Activated T-cell treated with anti-CD3 and anti-CD28 coated beads, Interleukin-2, amount 50 U/mL, for 1 hour (primary cell): ENCODE results near the gene PEDS1.
"Not testable (repeated sequence)": the region's sequence is repeated elsewhere in the genome, so short reads cannot be mapped to it uniquely, and the experiment has no call there.

Experiments
- DNase-seq: peaks from one replicate; pipeline ENCODE4 v3.0.0-alpha.2; 2020

The PEDS1 gene

DNA sequence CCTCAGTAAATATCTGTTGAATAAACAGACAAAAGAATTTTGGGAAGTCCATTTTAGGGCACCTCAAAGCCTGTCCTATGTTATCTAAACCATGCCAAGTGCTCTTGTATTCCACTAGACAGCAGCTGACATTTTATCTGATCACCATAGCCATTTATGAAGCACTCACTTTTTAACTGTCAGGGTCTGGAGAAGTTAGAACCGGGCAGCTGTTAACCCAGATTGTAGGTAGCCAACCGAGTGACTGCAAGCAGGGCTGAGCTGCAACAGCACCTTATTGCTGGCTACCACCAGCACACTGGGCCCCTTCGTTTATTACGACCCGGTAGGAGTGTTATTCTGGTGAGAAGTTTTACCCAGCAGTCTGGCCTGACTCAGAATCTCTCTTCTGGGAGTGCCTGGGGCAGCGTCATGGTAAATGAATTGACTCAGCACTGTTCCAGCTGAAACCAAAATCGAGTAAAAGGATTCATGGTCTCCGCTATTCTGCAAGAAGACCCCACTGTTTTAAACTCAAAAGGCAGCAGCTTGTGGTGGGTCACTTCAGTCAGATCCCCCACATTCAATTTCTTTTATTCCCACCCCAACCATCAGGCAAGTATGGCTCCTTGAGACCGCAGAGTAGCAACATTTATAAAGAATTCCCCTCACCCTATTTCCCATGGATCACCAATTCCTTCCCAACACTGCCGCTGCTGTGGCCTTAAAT lies 42.2 kb downstream of the PEDS1 start:
- no peak for DNase-seq

DNA sequence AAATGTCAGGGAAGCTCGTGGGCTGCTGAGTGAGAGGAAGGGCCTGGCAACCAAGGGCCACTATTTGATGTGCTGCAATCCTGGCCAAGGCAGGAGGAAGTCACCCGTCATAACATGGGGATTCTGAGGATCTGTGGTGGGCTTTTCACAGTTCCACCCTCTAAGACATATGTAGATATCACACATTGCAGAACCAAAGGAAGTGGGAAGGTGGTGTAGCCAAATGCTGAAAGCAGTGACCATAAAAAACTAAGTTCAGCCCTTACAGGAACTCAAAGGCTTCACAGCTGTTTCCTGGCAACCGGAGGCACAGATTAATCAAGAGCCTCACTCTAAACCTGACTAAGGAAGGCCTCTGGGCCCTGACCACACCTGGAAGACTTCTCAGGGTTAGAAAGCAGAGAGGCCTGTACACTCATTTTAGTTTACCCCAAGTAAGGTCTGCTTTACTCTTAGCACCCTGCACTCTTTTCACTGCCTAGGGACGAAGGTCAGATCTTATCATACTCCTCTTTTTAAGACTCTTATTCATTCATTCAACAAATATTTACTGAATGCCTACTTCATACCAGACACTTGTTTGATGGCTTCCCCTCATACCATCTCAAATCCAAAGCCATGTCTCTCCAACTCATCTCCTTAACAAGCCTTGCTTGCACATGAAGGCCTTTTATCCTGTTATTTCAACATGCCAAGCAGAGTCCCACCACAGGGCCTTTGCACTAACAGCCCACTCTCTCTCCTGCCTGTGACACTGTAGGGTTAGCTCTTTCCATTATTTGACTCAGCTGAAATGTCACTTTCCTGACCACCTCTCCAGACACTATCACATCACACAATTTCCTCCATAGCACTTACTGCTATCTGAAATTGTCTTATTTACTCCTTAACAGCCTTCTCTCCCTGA lies 43.1 kb downstream of the PEDS1 start:
- DNase-seq = no peak

DNA sequence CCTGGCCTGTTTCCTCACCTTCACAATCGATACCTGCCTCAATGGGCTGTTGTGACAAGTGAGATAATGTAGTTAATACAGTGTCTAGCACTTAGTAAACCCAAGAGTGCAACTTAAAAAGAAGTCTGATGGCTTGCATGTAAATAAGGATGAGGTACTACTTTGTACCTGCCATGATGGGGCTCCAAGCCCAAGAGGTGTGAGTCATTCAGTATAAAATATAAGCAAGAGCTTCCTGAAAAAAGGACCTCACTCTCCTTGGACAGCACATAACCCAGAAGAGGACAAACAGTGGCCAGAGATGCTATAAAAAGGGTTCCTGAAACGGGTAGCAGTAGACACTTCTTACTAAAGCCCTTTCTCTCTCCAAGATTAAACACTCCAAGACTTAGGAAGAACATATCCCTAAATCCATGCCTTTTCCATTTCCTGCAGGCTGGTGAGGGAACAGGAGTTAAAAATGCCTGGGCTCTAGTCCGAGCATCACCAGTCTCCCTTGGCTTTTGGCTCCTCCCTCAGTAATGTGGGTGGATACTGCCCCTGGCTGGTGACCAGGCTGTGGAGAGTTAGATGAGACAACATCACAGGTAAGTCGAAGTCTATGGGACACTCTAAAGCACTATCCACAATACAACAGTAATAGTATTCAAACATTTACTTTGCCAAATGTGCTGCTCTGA lies 44.8 kb downstream of the PEDS1 start:
- no peak for DNase-seq

DNA sequence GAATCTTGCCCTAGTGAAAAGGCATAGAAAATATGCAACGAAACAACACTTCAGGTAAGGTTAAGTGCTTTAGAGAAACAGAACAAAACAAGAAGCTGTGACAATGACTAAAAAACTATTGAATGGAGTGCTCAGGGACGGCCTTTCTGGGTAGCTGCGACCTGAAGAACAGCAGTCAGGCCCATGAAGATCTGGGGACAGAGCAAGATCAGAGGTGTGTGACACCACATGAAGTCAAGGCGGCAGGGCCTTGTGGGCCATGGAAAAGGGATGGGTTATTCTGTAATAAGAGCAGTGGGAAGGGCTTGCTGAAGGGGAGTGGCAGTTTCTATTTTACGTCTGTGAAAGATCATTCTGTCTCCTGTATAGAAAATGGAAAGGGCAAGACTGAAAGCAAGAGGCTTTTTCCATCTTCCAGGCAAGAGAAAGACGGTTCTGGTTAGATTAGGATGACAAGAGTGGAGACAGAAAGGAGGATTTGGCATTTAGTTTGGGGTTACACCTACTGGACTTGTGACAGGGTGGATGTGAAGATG lies 45.7 kb downstream of the PEDS1 start:
- no peak for DNase-seq

DNA sequence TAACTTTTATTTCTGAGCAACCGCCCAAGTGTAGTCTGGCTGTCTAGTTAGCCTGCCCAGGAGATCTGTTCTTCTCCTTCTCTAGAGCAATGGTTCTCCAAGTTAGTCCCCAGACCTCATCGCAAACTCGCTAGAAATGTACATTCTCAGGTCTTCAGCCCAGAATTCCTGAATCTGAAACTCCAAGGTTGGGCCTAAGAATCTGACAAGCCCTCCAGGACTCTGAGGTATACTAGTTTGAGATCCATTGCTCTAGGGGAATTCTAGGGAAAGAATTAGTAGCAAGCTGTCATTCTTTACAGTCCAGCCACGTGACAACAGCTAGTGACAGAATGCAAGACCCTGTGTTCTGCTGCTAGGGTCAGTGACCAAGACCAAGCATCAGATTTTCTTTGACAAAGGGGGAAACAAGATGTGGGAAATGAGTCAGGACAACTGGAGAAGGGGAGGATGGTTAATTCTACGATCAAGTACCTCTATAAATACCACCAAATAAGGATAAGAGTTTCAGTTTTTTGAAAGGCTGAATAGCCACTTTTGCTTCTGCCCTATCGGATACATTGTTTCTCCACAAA lies 46.4 kb downstream of the PEDS1 start:
- DNase-seq = no peak

DNA sequence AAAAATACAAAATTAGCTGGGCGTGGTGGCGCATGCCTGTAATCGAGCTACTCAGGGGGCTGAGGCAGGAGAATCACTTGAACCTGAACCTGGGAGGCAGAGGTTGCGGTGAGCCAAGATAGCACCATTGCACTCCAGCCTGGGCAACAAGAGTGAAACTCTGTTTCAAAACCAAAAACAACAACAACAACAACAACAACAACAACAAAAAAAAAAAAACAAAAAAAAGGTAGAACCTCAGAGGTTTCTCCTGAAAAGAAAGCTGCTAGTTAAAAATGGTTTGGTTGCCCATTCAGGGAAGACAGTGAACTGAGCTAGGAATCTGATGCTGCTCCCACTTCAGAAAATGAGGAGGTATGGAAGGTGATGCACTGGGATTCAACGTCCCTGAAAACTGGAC lies 46.9 kb downstream of the PEDS1 start:
- not testable (repeated sequence) for DNase-seq
